Right lobe of liver (tissue), 6 donors: ENCODE measurements around the gene EHD2. TPM values are rescaled to one million over a fixed set of nuclear protein-coding genes. Genes with fewer than 3 reads are reported as not detected.

ENCODE experiments used
- ATAC-seq, 4 donors: fragments of 200-7000 bp; cut with Tn5 transposase; one replicate each; pipeline ENCODE4 v1.9.1; 2020; ENCODE audit warnings: mild to moderate bottlenecking in 4 of 4, moderate library complexity in 4 of 4
- DNase-seq, 3 donors: peaks; one replicate each; pipeline ENCODE4 v3.0.0-alpha.2; 2020
- H3K27ac ChIP-seq, 3 donors: fragments of 200-600 bp; one replicate each; pipeline ENCODE4 v1.8.0; 2022
- H3K27me3 ChIP-seq, 2 donors: fragments of 200-600 bp; one replicate each; pipeline ENCODE4 v1.8.0; 2022
- H3K36me3 ChIP-seq, 4 donors: fragments of 200-600 bp; sonication (generic) in 1 of 4; one replicate each; pipeline versions ENCODE4 v1.5.1 to v1.8.0; 2017 to 2022; ENCODE audit warnings: control low read depth in 1 of 4
- H3K4me1 ChIP-seq, 4 donors: fragments of 200-600 bp; sonication (generic) in 1 of 4; one replicate each; pipeline versions ENCODE4 v1.5.1 to v1.8.0; 2017 to 2022; ENCODE audit warnings: control low read depth in 1 of 4
- H3K4me3 ChIP-seq, 3 donors: fragments of 200-600 bp; one replicate each; pipeline ENCODE4 v1.8.0; 2022
- H3K9me3 ChIP-seq, 4 donors: fragments of 200-600 bp; sonication (generic) in 1 of 4; one replicate each; pipeline versions ENCODE4 v1.5.1 to v1.8.0; 2017 to 2022; ENCODE audit warnings: control low read depth in 1 of 4
- CTCF ChIP-seq, 4 donors: fragments of 200-600 bp in 3 of 4; fragments of 450-650 bp in 1 of 4; IDR thresholded peaks; one replicate each; pipeline versions ENCODE4 v1.5.1 to v1.8.0; 2016 to 2022; ENCODE audit warnings: antibody characterized with exemption in 4 of 4, mild to moderate bottlenecking in 2 of 4
- POLR2A ChIP-seq: fragments of 450-650 bp; IDR thresholded peaks from one replicate; pipeline ENCODE4 v1.6.1; 2017; ENCODE audit warnings: antibody characterized with exemption, mild to moderate bottlenecking
- WGBS: methylation state at CpG from one replicate; pipeline ENCODE4 v1.1.6; 2018; ENCODE audit warnings: low coverage, low lambda C conversion rate; ENCODE audit not compliant: insufficient coverage; ENCODE audit errors: missing lambda C conversion rate; 5-methylcytosine and 5-hydroxymethylcytosine counted together
- intact Hi-C, 2 donors: fragments of 100-400 bp; cut with DNase I; formaldehyde crosslinking; loops; one replicate each; pipeline versions ENCODE4 v1.11.2 to v1.14.1; 2022
- total RNA-seq, 6 experiments: library from RNA; depleted of rRNA in 2 of 6; stranded (reverse); fragments of >200 nt in 2 of 6; fragmentation: NEBNext Ultra II Directional in 3 of 6; extraction: Animal tissue kit (Norgen Biotek cat#: 25700) in 3 of 6; gene quantifications; one replicate each; pipeline versions ENCODE4 v1.1.0 to v1.2.4, GENCODE V29; 2016 to 2023
- donor health status: DM: no; HTN: yes; CAD: no.
- donor health status: DM: no; HTN: no; CAD: no.
- donor health status: DM: no; HTN: no; CAD: no.
- donor health status: DM: no; HTN: yes; CAD: no.
- donor health status: DM: no; HTN: yes; CAD: no.

Gene EHD2
- total RNA-seq, 6 experiments from 2014 or later: 3.6 to 20.2 (median 12.8) TPM

DNA sequence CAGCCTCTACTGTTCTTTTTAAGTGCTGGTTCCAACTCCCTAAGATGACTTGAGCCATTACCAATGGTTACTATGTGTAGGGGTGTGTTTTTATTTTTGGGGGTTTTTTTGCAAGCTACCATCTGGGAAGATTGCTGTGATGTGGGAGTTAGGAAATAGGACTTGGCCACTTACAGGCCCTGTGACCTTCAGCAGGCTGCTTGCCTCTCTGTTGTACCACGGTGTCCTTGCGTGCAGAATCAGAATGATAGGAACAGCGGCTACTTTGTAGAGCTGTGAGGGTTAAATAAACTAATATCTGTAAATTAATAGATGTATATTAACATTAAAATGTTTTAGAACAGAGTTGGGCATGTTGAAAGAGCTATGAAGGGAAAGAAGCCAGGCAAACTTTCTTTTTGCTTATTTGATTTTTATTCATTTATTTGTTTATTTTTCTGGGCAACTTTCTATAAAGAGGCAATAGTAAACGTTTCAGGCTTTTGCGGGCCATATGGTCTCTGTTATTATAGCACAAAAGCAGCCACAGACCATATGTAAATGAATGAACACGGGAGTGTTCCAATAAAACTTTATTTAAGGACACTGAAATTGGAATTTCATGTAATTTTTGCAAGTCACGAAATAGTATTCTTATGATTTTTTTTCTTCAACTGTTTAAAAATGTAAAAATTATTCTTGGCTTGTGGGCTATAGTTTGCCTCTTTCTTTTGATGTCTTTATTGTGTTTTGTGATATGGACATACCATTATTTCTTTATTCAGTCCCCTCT lies 26.4 kb upstream of the EHD2 start:
- H3K27ac ChIP-seq: no peak overlapping the region
- peaks cover 0 to 6% (median 2%) of the 10 kb centered on the region in 4 donors for H3K36me3 ChIP-seq
- no peak for DNase-seq
- no peaks in the 10 kb centered on the region for H3K9me3 ChIP-seq
- H3K4me1 ChIP-seq: no peaks in the 10 kb centered on the region
- H3K4me3 ChIP-seq: no peak overlapping the region
- intact Hi-C loops: no loop called here
- no peaks in the 10 kb centered on the region for H3K27me3 ChIP-seq
- no peak for ATAC-seq
- 87% methylated on average over 7 of the region's 7 CpGs for WGBS
- TF ChIP-seq CTCF (IDR thresholded peaks at IDR 0.05) (no peak), POLR2A (no peak)

DNA sequence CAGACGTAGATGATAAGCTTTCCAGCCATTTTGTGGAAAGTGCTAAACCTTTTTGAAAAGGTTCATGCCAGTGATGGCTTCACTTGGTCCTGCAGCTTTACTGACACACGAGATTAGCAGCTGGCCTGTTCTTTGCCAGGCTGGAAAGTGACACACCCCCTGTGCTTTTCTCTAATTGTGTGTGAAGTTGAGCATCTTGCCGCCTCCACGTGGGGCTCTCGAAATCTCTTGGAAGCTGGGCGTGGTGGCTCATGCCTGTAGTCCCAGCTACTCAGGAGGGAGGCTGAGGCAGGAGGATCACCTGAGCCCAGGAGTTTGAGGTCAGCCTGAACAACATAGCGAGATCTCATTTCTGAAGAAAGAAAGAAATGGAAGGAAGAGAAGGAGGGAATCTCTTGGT lies 25.3 kb upstream of the EHD2 start:
- Histone ChIP-seq H3K4me3 (no peak overlapping the region), H3K27ac (no peak overlapping the region), H3K9me3 (no peaks in the 10 kb centered on the region), H3K36me3 (peaks cover 0 to 6% (median 2%) of the 10 kb centered on the region in 4 donors), H3K4me1 (no peaks in the 10 kb centered on the region), H3K27me3 (no peaks in the 10 kb centered on the region)
- intact Hi-C loops: no loop called here
- 86% methylated on average over 7 of the region's 7 CpGs for WGBS
- no peak for ATAC-seq
- no peak for TF ChIP-seq CTCF (IDR thresholded peaks at IDR 0.05)
- DNase-seq: no peak

DNA sequence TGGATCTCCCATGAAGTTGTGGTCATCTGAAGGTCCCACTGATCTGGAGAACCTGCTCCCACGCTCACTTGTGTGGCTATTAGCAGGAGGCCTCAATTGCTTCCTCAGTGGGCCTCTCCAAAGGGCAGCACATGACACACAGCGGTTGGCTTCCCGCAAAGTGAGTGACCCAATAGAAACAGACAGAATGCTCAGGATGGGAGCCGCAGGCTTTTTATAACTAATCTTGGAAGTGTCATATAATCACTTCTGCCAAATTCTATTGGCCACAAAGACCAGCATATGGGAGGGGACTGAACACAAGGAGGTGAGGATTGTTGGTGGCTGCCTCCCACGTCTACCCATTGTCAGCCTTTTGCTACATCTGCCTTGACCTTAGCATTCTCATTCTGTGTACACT lies 22.1 kb upstream of the EHD2 start:
- TF ChIP-seq POLR2A (no peak), CTCF (IDR thresholded peaks at IDR 0.05) (no peak)
- DNase-seq (no peak), ATAC-seq (no peak)
- WGBS: 94% methylated on average over 2 of the region's 5 CpGs
- Histone ChIP-seq H3K9me3 (no peaks in the 10 kb centered on the region), H3K27ac (no peak overlapping the region), H3K4me3 (no peak overlapping the region), H3K27me3 (no peaks in the 10 kb centered on the region), H3K4me1 (no peaks in the 10 kb centered on the region), H3K36me3 (peaks cover 0 to under 1% (median 0%) of the 10 kb centered on the region in 4 donors)
- intact Hi-C loops: loop anchor here (10.0 kb wide), 2 partner anchors 156 to 166 kb away; no protein-coding TSS in a partner anchor

GRCh38 chr19:47691782-47692181 lies 21.4 kb upstream of the EHD2 start:
- TF ChIP-seq CTCF (IDR thresholded peaks at IDR 0.05) (no peak), POLR2A (no peak)
- ATAC-seq (no peak), DNase-seq (no peak)
- no peaks in the 10 kb centered on the region for H3K27me3 ChIP-seq
- H3K9me3 ChIP-seq: no peaks in the 10 kb centered on the region
- WGBS: 73% methylated on average over 7 of the region's 7 CpGs
- no peaks in the 10 kb centered on the region for H3K36me3 ChIP-seq
- H3K27ac ChIP-seq: no peak overlapping the region
- intact Hi-C loops: loop anchor here (10.0 kb wide), 2 partner anchors 157 to 167 kb away; no protein-coding TSS in a partner anchor
- no peaks in the 10 kb centered on the region for H3K4me1 ChIP-seq
- no peak overlapping the region for H3K4me3 ChIP-seq
